GM19099 (cell line): ENCODE results near the gene TRIM60.

Experiments
- POLR2A ChIP-seq: IDR thresholded peaks from 3 replicates; pipeline ENCODE4 v1.6.1; 2011; ENCODE audit warnings: low read depth; ENCODE audit not compliant: insufficient read length; ENCODE audit errors: extremely low read depth

TRIM60 gene

DNA sequence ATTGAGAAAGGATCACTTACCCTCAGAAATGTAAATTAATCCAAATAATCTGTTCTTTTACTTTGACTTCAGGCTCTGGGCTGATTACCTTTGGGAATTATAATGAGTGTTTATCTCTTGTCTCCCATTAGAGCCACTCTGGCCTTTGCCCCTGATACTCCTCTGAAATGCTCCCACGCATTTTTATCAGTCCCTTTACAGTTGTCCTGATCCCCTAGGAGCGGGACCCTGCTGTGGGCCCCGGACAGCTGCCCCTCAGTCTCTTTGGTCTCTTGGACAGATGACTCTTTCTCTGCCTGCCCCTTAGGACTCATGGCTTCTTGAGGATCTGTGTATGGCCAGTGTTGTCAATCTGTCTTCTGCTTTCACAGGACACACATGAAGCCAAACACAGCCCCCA is 20.8 kb downstream of the TRIM60 start:
- TF ChIP-seq POLR2A: no peak

DNA sequence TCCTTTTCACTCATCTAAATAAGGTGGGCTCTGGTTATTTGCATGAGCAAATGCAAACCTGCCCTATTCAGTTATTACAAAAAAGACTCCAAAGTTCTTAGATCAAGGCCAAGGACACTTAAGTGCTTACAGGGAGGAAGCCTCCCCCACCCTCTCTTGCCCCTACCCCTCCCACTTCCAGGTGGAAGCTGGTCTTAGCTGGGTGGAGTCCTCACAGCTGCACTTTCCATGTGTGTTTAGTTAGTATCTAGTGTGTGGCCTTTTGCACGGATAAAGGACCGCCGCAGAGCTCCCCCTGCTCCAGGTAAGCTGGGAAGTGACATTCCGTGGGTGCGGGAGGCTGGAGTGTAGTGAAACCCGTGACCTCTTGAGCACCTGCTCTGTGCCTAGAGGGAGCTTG is 21.8 kb downstream of the TRIM60 start, which contains the start of gene TRIM75:
TRIM75 (plus strand) TSS at position 222 of the 400 bp plus-strand sequence. CDS start 5,282 bp downstream, outside the sequence.
- no peak for TF ChIP-seq POLR2A

DNA sequence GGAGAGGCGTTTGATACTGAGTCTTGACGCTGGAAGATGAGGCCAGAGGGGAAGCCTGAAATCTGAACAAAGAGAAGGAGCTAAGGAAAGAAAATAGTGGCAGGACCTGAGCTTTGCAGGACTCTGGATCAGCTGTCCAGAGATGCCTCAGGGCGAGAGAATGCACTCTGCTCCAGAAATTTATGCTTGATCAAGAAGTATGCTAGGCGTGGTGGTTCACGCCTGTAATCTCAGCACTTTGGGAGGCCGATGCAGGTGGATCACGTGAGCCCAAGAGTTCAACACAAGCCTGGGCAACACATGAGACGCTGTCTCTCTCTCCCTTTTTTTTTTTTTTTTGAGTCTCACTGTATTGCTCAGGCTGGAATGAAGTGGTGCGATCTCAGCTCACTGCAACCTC is 23.8 kb downstream of the TRIM60 start:
- TF ChIP-seq POLR2A: no peak

DNA sequence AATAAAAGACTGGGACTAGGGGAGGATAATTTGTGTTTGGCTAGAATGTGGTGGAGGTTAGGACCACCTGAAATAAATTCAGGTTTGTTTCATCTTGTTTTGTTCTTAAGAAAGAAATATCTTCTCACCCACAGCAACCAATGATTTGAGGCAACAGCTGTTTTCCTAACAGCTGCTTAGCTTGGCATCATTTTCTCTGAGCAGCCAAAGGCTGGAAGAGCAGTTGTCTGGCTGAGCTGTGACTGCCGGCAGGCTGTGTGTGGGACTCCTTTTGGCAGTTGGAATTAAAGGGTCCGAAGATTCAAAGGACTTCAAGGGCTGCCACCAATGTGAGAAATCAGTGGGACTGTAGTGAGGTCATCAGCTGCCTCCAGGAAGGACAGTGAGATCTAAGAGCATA is 26.9 kb downstream of the TRIM60 start:
- TF ChIP-seq POLR2A: no peak

DNA sequence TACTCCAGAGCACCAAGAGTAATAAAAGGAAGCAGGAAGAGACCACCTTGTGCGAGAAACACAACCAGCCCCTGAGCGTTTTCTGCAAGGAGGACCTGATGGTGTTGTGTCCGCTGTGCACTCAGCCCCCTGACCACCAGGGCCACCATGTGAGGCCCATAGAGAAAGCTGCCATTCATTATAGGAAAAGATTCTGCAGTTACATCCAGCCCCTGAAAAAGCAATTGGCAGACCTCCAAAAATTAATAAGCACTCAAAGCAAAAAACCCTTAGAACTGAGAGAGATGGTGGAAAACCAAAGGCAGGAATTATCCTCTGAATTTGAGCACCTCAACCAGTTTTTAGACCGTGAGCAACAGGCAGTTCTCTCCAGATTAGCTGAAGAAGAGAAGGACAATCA is 27.6 kb downstream of the TRIM60 start:
- TF ChIP-seq POLR2A: no peak

DNA sequence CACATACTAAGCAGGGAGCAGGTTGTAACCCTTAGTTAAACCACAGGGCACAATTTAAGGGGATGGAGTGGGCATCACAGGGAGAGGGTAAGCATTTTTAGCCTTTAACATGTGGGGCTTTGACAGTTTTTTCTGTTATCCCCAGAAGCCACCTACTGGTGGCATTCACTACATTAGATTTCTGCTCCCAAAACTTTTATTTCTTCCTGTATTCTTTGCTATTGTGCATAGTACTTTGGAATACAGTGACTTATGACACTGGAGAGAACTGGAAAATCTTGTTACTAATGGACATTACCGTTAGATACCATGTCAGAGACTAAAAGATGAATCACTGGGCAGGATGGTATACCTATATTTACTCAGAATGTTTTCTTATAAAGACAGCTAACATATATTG is 29.1 kb downstream of the TRIM60 start:
- no peak for TF ChIP-seq POLR2A

DNA sequence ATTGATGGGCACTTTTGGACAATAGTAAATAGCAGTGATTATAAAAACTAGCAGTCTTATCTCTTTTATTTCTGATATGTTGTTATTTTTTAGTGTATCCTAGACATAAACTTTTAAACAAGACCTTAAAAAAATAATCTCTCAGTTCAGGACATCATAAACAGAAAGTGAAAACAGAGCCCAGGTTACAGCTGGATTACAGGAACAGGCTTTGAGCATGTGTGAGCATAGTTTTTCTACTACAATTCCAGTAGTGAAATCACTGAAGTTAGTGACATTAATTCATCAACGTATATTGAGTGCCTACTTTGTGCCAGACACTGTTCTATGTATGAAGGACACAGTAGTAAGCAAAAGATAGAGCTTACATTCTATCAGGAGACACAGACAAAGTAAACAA is 38.8 kb downstream of the TRIM60 start:
- TF ChIP-seq POLR2A: no peak

DNA sequence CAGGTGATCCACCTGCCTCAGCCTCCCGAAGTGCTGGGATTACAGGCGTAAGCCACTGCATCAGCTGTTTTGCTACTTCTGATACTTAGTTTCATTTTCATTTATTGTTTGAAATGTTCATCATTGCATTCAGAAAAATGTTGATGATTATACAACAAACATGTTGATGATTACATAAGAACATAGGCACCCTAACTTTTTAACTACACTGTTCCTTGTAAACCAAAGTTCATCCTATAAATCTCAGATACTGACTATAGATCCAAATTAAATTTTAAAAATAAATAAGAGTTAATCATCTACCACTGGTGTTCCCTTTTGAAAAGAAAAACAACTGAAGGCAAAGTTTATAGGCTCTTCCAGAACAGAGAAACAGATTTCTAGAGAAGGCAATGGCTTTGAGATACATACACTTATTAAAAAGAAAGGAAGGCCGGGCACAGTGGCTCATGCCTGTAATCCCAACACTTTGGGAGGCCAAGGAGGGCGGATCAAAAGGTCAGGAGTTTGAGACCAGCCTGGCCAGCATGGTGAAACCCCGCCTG is 45.3 kb downstream of the TRIM60 start:
- no peak for TF ChIP-seq POLR2A

DNA sequence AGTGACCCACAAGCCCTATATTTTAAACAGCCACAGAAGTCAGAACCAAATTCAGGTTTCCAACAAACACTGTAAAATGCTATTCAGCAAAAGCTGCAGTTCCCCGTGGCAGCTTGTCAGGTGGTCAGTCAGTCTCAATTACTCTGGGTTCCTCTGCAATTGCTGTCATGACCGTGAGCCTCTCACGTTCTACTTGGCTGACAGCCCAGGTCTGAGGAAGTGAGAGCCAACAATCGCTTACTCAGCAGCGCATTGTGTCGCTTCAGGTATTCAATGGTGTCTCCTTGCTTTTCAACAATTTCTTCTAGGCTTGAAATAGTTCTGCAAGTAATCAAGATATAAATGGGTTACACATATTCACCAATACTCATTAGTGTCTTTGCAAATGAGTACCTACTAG is 47.7 kb downstream of the TRIM60 start:
- no peak for TF ChIP-seq POLR2A

DNA sequence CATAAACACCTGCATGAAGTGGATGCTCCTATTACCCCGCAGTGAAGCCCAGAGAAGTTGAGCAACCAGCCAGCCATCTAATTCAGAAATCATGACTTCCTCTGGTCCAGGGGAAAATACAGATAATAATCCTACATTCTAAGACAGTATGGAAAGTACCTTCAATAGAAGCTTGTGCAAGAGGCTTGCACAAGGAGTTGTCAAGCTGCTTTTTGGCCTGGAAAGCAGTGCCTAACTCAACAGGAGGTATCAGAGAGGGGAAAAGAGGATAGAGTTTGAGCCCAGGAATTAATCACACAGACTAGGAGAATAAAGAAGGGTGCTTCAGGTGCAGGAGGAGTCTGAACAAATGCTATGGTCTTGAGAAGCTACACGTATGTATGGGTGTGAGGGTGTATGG is 54.1 kb downstream of the TRIM60 start:
- no peak for TF ChIP-seq POLR2A

DNA sequence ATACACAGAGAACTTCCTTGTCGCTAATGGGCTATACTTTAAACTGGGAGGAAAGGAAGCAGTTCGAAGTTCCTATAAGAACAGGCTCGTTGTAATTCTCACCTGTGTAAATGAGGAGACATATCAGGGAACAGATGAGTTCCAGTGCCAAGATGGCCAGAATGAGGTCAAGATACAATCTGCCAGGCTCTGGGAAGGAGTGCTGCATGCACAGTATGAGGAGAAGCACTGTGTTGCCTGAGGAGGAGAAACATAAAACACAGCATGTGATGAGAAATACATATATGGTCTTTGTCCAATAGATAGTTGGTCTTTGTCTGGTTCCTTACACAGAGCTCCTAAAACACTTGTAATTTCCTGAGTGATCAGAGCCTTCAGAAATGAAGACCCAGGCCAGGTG is 56.6 kb downstream of the TRIM60 start:
- no peak for TF ChIP-seq POLR2A
